Esophagus muscularis mucosa (tissue), 4 donors: ENCODE results near the gene RUNX2. TPM values are rescaled to one million over a fixed set of nuclear protein-coding genes. Genes with fewer than 3 reads are reported as not detected.

Experiments
- DNase-seq: peaks from one replicate; pipeline ENCODE4 v3.0.0-alpha.2; 2017; ENCODE audit errors: extremely low spot score
- H3K27ac ChIP-seq, 4 donors: fragments of 200-600 bp; sonication (generic); replicated peaks in 1 of 4; 1 replicate in 3 of 4; 2 replicates in 1 of 4; pipeline ENCODE4 v1.5.1; 2016 to 2019; ENCODE audit warnings: mild to moderate bottlenecking in 1 of 4
- H3K27me3 ChIP-seq, 4 donors: fragments of 200-600 bp; sonication (generic); one replicate each; pipeline versions ENCODE4 v1.5.1 to v1.6.0; 2016 to 2019
- H3K36me3 ChIP-seq, 4 donors: fragments of 200-600 bp; sonication (generic); one replicate each; pipeline ENCODE4 v1.5.1; 2016 to 2019
- H3K4me1 ChIP-seq, 4 donors: fragments of 200-600 bp; sonication (generic); one replicate each; pipeline ENCODE4 v1.5.1; 2016 to 2019
- H3K4me3 ChIP-seq, 4 donors: fragments of 200-600 bp; sonication (generic); 1 replicate in 2 of 4; 2 replicates in 2 of 4; pipeline ENCODE4 v1.5.1; 2016 to 2019; ENCODE audit warnings: mild to moderate bottlenecking in 4 of 4, moderate library complexity in 1 of 4
- H3K9me3 ChIP-seq, 4 donors: fragments of 200-600 bp; sonication (generic); 1 replicate in 3 of 4; 2 replicates in 1 of 4; pipeline ENCODE4 v1.5.1; 2016 to 2019
- EP300 ChIP-seq: sonication (generic); formaldehyde crosslinking; IDR thresholded peaks from one replicate; pipeline ENCODE4 v1.6.1; 2017; ENCODE audit warnings: antibody characterized with exemption
- POLR2A ChIP-seq: fragments of 450-650 bp; IDR thresholded peaks from one replicate; pipeline ENCODE4 v1.6.1; 2017; ENCODE audit warnings: antibody characterized with exemption, moderate library complexity, mild to moderate bottlenecking, low read depth
- POLR2AphosphoS5 ChIP-seq, 2 donors: sonication (generic); formaldehyde crosslinking; IDR thresholded peaks; one replicate each; pipeline ENCODE4 v1.6.1; 2017; ENCODE audit warnings: antibody characterized with exemption in 2 of 2
- WGBS: methylation state at CpG from one replicate; pipeline ENCODE4 v1.1.5; 2018; 5-methylcytosine and 5-hydroxymethylcytosine counted together
- intact Hi-C: fragments of 100-400 bp; cut with DNase I; formaldehyde crosslinking; loops from one replicate; pipeline ENCODE4 v1.15.1; 2023
- total RNA-seq, 4 donors: library from RNA; depleted of rRNA; stranded (reverse); fragments of >200 nt; gene quantifications; one replicate each; pipeline versions ENCODE4 v1.1.0 to v1.2.1, GENCODE V29; 2016
- TF ChIP-seq, protein P1 (sequence below), 3 experiments: fragments of 200-600 bp in 2 of 3; fragments of 450-650 bp in 1 of 3; sonication (generic) in 2 of 3; IDR thresholded peaks; one replicate each; pipeline ENCODE4 v1.5.1; 2017 to 2019; ENCODE audit warnings: antibody characterized with exemption in 3 of 3, mild to moderate bottlenecking in 2 of 3, moderate library complexity in 1 of 3

Gene RUNX2
- total RNA-seq, 4 donors from 2014 or later, result 1.0 to 1.6 (median 1.4) TPM

DNA sequence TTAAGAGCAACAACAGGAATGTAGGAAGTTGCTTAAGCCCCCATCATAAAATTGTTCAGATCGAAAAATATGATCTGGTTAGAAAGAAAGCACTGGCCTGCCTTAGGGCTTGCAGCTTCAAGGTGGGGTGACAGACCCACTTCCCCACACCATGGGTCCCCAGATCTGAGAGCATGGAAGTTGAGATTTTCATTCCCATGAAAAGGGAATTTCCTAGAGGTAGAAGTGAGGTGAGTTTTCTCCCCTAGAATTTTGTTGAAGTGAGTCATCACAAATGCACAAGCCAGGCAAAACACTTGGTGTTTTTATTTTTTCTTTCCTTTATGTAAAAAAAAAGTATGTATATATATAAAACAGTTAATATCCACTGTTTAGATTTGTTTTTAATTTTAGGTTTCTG is 263.2 kb downstream of the RUNX2 start:
- Histone ChIP-seq H3K9me3 (no peaks in the 10 kb centered on the region), H3K27ac (peak overlapping the region in 1 of 4 donors; percentile 8), H3K4me3 (no peak overlapping the region), H3K27me3 (peaks cover 0 to 12% (median 0%) of the 10 kb centered on the region in 4 donors), H3K36me3 (no peaks in the 10 kb centered on the region), H3K4me1 (peaks cover 0 to 16% (median 15%) of the 10 kb centered on the region in 4 donors)
- TF ChIP-seq POLR2AphosphoS5 (IDR thresholded peaks at IDR 0.05), result no peak
- TF ChIP-seq EP300, result no peak
- TF ChIP-seq POLR2A, result no peak
- TF ChIP-seq, protein P1, sequence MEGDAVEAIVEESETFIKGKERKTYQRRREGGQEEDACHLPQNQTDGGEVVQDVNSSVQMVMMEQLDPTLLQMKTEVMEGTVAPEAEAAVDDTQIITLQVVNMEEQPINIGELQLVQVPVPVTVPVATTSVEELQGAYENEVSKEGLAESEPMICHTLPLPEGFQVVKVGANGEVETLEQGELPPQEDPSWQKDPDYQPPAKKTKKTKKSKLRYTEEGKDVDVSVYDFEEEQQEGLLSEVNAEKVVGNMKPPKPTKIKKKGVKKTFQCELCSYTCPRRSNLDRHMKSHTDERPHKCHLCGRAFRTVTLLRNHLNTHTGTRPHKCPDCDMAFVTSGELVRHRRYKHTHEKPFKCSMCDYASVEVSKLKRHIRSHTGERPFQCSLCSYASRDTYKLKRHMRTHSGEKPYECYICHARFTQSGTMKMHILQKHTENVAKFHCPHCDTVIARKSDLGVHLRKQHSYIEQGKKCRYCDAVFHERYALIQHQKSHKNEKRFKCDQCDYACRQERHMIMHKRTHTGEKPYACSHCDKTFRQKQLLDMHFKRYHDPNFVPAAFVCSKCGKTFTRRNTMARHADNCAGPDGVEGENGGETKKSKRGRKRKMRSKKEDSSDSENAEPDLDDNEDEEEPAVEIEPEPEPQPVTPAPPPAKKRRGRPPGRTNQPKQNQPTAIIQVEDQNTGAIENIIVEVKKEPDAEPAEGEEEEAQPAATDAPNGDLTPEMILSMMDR (IDR thresholded peaks at IDR 0.05), result no peak
- DNase-seq, result no peak
- WGBS, result 67% methylated on average over 1 of the region's 1 CpG
- intact Hi-C loops, result no loop called here

DNA sequence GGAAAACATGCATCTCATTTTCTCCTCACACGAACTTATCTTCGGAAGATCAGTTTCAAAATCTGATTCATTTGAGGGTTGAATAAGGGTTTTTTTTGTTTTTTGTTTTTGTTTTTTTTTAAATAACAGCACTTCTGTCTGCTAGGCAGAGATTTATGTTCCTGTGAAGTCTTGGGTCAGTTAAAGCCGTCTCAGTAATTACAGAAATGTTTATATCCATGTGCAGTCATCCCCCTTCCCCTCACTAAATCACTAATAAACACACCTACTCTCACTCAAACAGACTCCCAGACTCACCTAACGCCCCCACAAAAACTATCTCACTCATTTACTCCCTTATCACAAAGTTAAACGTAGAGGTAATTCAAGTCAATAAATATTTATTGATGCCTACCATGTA is 263.8 kb downstream of the RUNX2 start:
- H3K9me3 ChIP-seq, result no peaks in the 10 kb centered on the region
- H3K36me3 ChIP-seq, result no peaks in the 10 kb centered on the region
- no peak overlapping the region for H3K27ac ChIP-seq
- no peak for TF ChIP-seq POLR2A
- TF ChIP-seq, protein P1 (IDR thresholded peaks at IDR 0.05), result no peak
- no peak for TF ChIP-seq EP300
- no peak for TF ChIP-seq POLR2AphosphoS5 (IDR thresholded peaks at IDR 0.05)
- no peak for DNase-seq
- no peak overlapping the region for H3K4me3 ChIP-seq
- intact Hi-C loops, result no loop called here
- peaks cover 0 to 6% (median 0%) of the 10 kb centered on the region in 4 donors for H3K27me3 ChIP-seq
- peaks cover 0 to 16% (median 15%) of the 10 kb centered on the region in 4 donors for H3K4me1 ChIP-seq
- 87% methylated on average over 5 of the region's 5 CpGs for WGBS

DNA sequence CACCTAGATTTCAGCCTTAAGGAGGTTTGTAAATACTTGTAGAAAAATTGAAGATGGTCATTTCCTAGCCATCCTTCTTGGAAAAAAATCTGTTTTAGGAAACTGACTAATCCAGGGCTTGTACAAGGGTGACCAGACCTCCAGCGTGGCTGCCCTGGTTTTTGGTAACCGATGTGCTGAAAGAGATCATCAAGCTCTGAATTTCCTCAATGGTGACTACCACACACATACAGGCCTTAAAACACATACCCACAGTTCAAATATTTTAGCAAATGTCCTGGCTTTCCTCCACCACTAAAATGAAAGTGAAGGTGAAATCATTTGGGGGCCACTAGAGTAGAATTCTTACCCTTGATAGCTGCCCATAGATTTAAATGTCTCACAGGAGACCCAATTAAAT is 264.9 kb downstream of the RUNX2 start:
- Histone ChIP-seq H3K27ac (no peak overlapping the region), H3K9me3 (no peaks in the 10 kb centered on the region), H3K36me3 (no peaks in the 10 kb centered on the region), H3K4me1 (peaks cover 0 to 16% (median 15%) of the 10 kb centered on the region in 4 donors), H3K4me3 (no peak overlapping the region), H3K27me3 (peaks cover 0 to 2% (median 0%) of the 10 kb centered on the region in 4 donors)
- intact Hi-C loops, result no loop called here
- TF ChIP-seq EP300 (no peak), POLR2AphosphoS5 (IDR thresholded peaks at IDR 0.05) (no peak), POLR2A (no peak)
- TF ChIP-seq, protein P1 (IDR thresholded peaks at IDR 0.05), result no peak
- WGBS, result 78% methylated on average over 2 of the region's 2 CpGs
- DNase-seq, result no peak

DNA sequence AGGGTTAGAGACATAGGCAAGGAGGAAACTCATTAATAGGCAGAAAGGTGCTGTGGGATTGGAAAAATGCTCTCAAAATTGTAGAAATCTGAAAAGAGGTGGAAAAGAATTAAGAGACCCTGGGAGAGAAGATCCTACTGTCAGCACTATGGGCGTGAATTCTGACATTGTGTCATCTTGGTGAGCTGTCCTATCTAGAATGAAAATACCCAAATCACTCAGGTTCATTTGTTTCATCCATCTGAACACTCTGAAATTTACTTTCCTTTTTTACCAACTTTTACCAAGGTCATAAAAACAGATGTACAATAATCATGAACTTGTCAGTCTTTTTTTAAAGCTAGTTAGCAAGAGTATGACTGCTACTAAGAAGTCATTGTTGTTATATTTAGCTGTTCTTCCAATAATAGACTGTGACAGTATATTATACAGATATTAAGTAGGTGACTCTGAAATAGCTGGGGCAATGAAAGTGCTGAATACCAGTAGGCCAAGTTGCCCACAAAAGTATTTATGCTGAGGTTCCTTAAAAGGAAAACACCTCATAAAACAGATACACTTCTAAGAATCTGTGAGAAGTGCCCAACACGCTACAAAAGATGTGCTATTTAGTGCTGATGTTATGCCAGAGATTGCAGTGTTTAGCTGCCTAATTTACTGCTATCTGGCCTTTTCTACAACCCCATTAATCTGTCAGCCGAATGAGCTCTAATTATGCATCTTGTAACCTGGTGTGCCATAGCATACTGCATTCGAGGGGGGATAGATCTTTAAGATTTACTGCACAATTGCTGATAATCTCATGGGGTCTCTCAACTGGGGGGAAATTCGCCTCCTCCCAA is 267.1 kb downstream of the RUNX2 start:
- H3K27ac ChIP-seq, result no peak overlapping the region
- 84% methylated on average over 5 of the region's 5 CpGs for WGBS

More for the DNA sequence above, 267.1 kb downstream of the RUNX2 start:
- peak; percentile 78 for DNase-seq
- Histone ChIP-seq H3K4me1 (peaks cover 0 to 13% (median 11%) of the 10 kb centered on the region in 4 donors), H3K36me3 (no peaks in the 10 kb centered on the region), H3K9me3 (peaks cover 0 to 8% (median 4%) of the 10 kb centered on the region in 4 donors), H3K4me3 (no peak overlapping the region), H3K27me3 (peaks cover 0 to 3% (median 0%) of the 10 kb centered on the region in 4 donors)
- intact Hi-C loops, result no loop called here
- TF ChIP-seq POLR2A (no peak), POLR2AphosphoS5 (IDR thresholded peaks at IDR 0.05) (no peak), EP300 (no peak)
- TF ChIP-seq, protein P1 (IDR thresholded peaks at IDR 0.05), result no peak
